Esophagus mucosa (tissue), 1 donor: Measurements from ENCODE around the gene MBD2. TPM values are rescaled to one million over a fixed set of nuclear protein-coding genes. Genes with fewer than 3 reads are reported as not detected.
"Not testable (repeated sequence)": the region's sequence is repeated elsewhere in the genome, so short reads cannot be mapped to it uniquely, and the experiment has no call there.

Source experiments
- ATAC-seq: fragments of 200-7000 bp; cut with Tn5 transposase; one replicate; pipeline ENCODE4 v1.9.1; 2020
- total RNA-seq: library from RNA; stranded (reverse); gene quantifications from one replicate; pipeline ENCODE4 v1.2.4, GENCODE V29; 2023
- donor health status: DM: yes; HTN: yes; CAD: no.

Gene MBD2
- total RNA-seq, 1 donor from 2014 or later, result 175 TPM

- no peak for ATAC-seq
Observed at GRCh38 chr18:54235871-54236270, 11.4 kb upstream of the MBD2 start.

GRCh38 chr18:54233747-54234146 is 9.3 kb upstream of the MBD2 start:
- no peak for ATAC-seq

- ATAC-seq, result peak; percentile 98
Observed at GRCh38 chr18:54233228-54233625, 8.8 kb upstream of the MBD2 start.

- peak; percentile 28 for ATAC-seq
Observed at GRCh38 chr18:54232485-54233227, 8.2 kb upstream of the MBD2 start.

GRCh38 chr18:54229421-54230059 is 5.1 kb upstream of the MBD2 start:
- no peak for ATAC-seq

GRCh38 chr18:54228364-54228763 is 3.9 kb upstream of the MBD2 start:
- ATAC-seq, result no peak

GRCh38 chr18:54223568-54224241 is 764 bp downstream of the MBD2 start:
- peak; percentile 72 for ATAC-seq

GRCh38 chr18:54222922-54223567 is 1.4 kb downstream of the MBD2 start:
- ATAC-seq, result peak; percentile 49

- ATAC-seq, result no peak
Observed at GRCh38 chr18:54220406-54220805, 4.1 kb downstream of the MBD2 start.

GRCh38 chr18:54218803-54219202 is 5.7 kb downstream of the MBD2 start:
- ATAC-seq, result not testable (repeated sequence)

GRCh38 chr18:54218299-54218698 is 6.2 kb downstream of the MBD2 start:
- no peak for ATAC-seq

- no peak for ATAC-seq
Observed at GRCh38 chr18:54217624-54218023, 6.8 kb downstream of the MBD2 start.

GRCh38 chr18:54215069-54215468 is 9.4 kb downstream of the MBD2 start:
- no peak for ATAC-seq

- no peak for ATAC-seq
Observed at GRCh38 chr18:54210463-54210862, 14.0 kb downstream of the MBD2 start.

GRCh38 chr18:54209471-54210180 is 14.8 kb downstream of the MBD2 start:
- ATAC-seq, result no peak

GRCh38 chr18:54206447-54206846 is 18.0 kb downstream of the MBD2 start:
- no peak for ATAC-seq

- ATAC-seq, result no peak
Observed at GRCh38 chr18:54205959-54206358, 18.5 kb downstream of the MBD2 start.

- ATAC-seq, result not testable (repeated sequence)
Observed at GRCh38 chr18:54205448-54205847, 19.0 kb downstream of the MBD2 start.

- ATAC-seq, result no peak
Observed at GRCh38 chr18:54204883-54205282, 19.6 kb downstream of the MBD2 start.

- ATAC-seq, result no peak
Observed at GRCh38 chr18:54203914-54204313, 20.6 kb downstream of the MBD2 start.

- no peak for ATAC-seq
Observed at GRCh38 chr18:54202851-54203250, 21.6 kb downstream of the MBD2 start.

GRCh38 chr18:54197747-54198411 is 26.6 kb downstream of the MBD2 start:
- no peak for ATAC-seq
